Hair follicle dermal papilla cell (primary cell): ENCODE data around the gene ATG4C. TPM values are rescaled to one million over a fixed set of nuclear protein-coding genes. Genes with fewer than 3 reads are reported as not detected.

Experiments
- total RNA-seq: library from RNA; depleted of rRNA; stranded (reverse); fragments of >200 nt; gene quantifications from 2 replicates; pipeline ENCODE4 v1.2.3, GENCODE V29; 2012

ATG4C gene
- 8.8 and 11.2 TPM in 2 replicates for total RNA-seq

GRCh38 chr1:62783736-62784508 lies at the start of gene ATG4C:
Gene ATG4C, plus strand, starts transcription at chr1:62784132. Its CDS starts 19,655 bp downstream, at chr1:62803787.

Other genes starting within 250 kb of the ATG4C start
- gene ANGPTL3, start 186.6 kb upstream of the ATG4C start, total RNA-seq = under 0.01 and 0.12 TPM in 2 replicates
- gene DOCK7, start 95.7 kb upstream of the ATG4C start, total RNA-seq = 107 and 154 TPM in 2 replicates